Progenitor cell of endocrine pancreas (in vitro differentiated cells): ENCODE results near the gene ZNF362. TPM values are rescaled to one million over a fixed set of nuclear protein-coding genes. Genes with fewer than 3 reads are reported as not detected.
A peak's percentile ranks its signal among the peaks of the same experiment; 100 is the strongest.

Experiments used
- DNase-seq: peaks from one replicate; pipeline ENCODE4 v3.0.0; 2021; ENCODE audit warnings: low spot score; ENCODE audit not compliant: unreplicated experiment
- H3K27ac Mint-ChIP-seq: 2 replicates; pipeline ENCODE4 v1.8.0; 2021; ENCODE audit warnings: mild to moderate bottlenecking, moderate library complexity, mixed read lengths
- H3K27me3 Mint-ChIP-seq: 2 replicates; pipeline ENCODE4 v1.8.0; 2021; ENCODE audit warnings: mixed read lengths
- H3K36me3 Mint-ChIP-seq: 2 replicates; pipeline ENCODE4 v1.8.0; 2022; ENCODE audit warnings: mixed read lengths; ENCODE audit not compliant: insufficient read depth
- H3K4me1 Mint-ChIP-seq: 2 replicates; pipeline ENCODE4 v1.8.0; 2021; ENCODE audit warnings: low read depth, mixed read lengths
- H3K4me3 Mint-ChIP-seq: 2 replicates; pipeline ENCODE4 v1.8.0; 2021; ENCODE audit warnings: low read depth, mild to moderate bottlenecking, moderate library complexity, mixed read lengths
- H3K9me3 Mint-ChIP-seq: 2 replicates; pipeline ENCODE4 v1.8.0; 2021; ENCODE audit warnings: low read depth, mixed read lengths
- CTCF ChIP-seq: fragments of 200-600 bp; sonication (generic); IDR thresholded peaks from one replicate; pipeline ENCODE4 v1.5.0; 2021; ENCODE audit warnings: antibody characterized with exemption, mild to moderate bottlenecking; ENCODE audit not compliant: unreplicated experiment
- total RNA-seq: library from RNA; stranded (reverse); gene quantifications from 2 replicates; pipeline ENCODE4 v1.2.1, GENCODE V29; 2021

The ZNF362 gene
- total RNA-seq, 1 donor from 2014 or later, result 79.3 TPM

DNA sequence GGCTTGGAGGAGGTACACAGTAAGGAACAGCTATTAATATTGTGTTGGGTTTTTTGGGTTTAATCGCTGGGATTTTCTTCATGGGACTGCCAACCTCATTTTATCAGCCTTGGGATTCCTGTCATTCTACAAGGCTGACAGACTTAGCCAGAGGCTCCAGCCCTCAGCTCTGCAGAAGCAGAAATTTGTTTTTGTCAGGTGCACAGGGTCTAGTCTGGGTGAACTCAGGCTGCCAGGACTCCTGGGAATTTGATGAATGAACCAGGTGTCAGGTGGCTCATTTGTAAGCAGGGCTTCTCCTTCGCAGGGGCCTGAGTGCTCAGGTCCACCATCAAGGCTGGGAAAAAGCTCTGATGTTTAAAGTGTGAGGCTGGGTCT, 11.5 kb upstream of the ZNF362 start:
- Mint-ChIP-seq H3K27ac (peak overlapping the region; percentile 91), H3K36me3 (no peaks in the 10 kb centered on the region), H3K9me3 (no peaks in the 10 kb centered on the region), H3K4me3 (no peak overlapping the region), H3K27me3 (peaks cover 16% of the 10 kb centered on the region), H3K4me1 (peaks cover 17% of the 10 kb centered on the region)
- no peak for TF ChIP-seq CTCF
- no peak for DNase-seq

- Mint-ChIP-seq H3K27ac (no peak overlapping the region), H3K4me1 (peaks cover 17% of the 10 kb centered on the region), H3K36me3 (no peaks in the 10 kb centered on the region), H3K4me3 (no peak overlapping the region), H3K9me3 (no peaks in the 10 kb centered on the region), H3K27me3 (peaks cover 24% of the 10 kb centered on the region)
- TF ChIP-seq CTCF, result no peak
- DNase-seq, result no peak
Measured at GRCh38 chr1:33246171-33246570, 10.1 kb upstream of the ZNF362 start.

DNA sequence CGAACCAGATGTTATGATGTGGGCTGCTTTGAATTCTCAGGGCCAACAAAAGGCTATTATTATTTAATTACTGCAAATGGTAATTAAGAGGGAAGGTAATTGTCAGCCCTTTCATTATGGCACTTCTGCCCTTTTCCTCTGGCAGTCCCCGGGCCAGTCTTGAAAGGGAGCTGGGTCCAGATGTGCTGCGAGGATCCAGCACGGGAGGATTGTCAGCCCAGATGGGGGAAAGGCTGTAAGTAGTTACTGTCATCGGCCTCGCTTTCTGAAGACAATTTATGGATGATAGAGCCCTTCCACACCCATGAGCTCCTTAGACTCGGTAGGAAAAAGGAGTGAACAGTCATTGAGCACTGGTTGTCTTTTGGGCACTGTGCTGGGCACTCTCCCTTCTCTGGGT, 8.7 kb upstream of the ZNF362 start:
- TF ChIP-seq CTCF, result no peak
- Mint-ChIP-seq H3K9me3 (no peaks in the 10 kb centered on the region), H3K27me3 (peaks cover 27% of the 10 kb centered on the region), H3K4me1 (peaks cover 17% of the 10 kb centered on the region), H3K4me3 (no peak overlapping the region), H3K27ac (no peak overlapping the region), H3K36me3 (no peaks in the 10 kb centered on the region)
- DNase-seq, result no peak

GRCh38 chr1:33248244-33248643, 8.0 kb upstream of the ZNF362 start:
- no peak for DNase-seq
- no peak overlapping the region for H3K4me3 Mint-ChIP-seq
- no peak for TF ChIP-seq CTCF
- no peaks in the 10 kb centered on the region for H3K36me3 Mint-ChIP-seq
- H3K9me3 Mint-ChIP-seq, result no peaks in the 10 kb centered on the region
- H3K27me3 Mint-ChIP-seq, result peaks cover 31% of the 10 kb centered on the region
- no peak overlapping the region for H3K27ac Mint-ChIP-seq
- peaks cover 17% of the 10 kb centered on the region for H3K4me1 Mint-ChIP-seq

GRCh38 chr1:33249422-33249821, 6.9 kb upstream of the ZNF362 start:
- Mint-ChIP-seq H3K27ac (no peak overlapping the region), H3K27me3 (peaks cover 31% of the 10 kb centered on the region), H3K4me3 (no peak overlapping the region), H3K4me1 (peaks cover 15% of the 10 kb centered on the region), H3K9me3 (no peaks in the 10 kb centered on the region), H3K36me3 (no peaks in the 10 kb centered on the region)
- DNase-seq, result no peak
- no peak for TF ChIP-seq CTCF
